ENCODE results near the gene CCT7.

CCT7 gene

GRCh38 chr2:73227086-73227485 lies 7.0 kb upstream of the CCT7 start:
- DNase-seq, result no peak

- DNase-seq, result no peak
These were observed 5.5 kb upstream of the CCT7 start for GRCh38 chr2:73228631-73229030.

GRCh38 chr2:73232403-73233153 lies 1.5 kb upstream of the CCT7 start:
- DNase-seq, result peak; percentile 33

GRCh38 chr2:73233154-73233931 lies 765 bp upstream of the CCT7 start, which contains the start of gene PRADC1:
TSS of gene PRADC1 (minus strand) at chr2:73233239. CDS start at chr2:73233160, 79 bp downstream.
- peak; percentile 96 for DNase-seq

GRCh38 chr2:73235315-73236028 lies 1.4 kb downstream of the CCT7 start:
- DNase-seq, result no peak

- DNase-seq, result no peak
These were observed 3.1 kb downstream of the CCT7 start for GRCh38 chr2:73237168-73237567.

- no peak for DNase-seq
These were observed 4.0 kb downstream of the CCT7 start for GRCh38 chr2:73238149-73238548.

- no peak for DNase-seq
These were observed 4.9 kb downstream of the CCT7 start for GRCh38 chr2:73238976-73239375.

- DNase-seq, result no peak
These were observed 5.7 kb downstream of the CCT7 start for GRCh38 chr2:73239776-73240175.

GRCh38 chr2:73243884-73244570 lies 9.9 kb downstream of the CCT7 start:
- no peak for DNase-seq

GRCh38 chr2:73244580-73244979 lies 10.5 kb downstream of the CCT7 start:
- no peak for DNase-seq

- no peak for DNase-seq
These were observed 12.7 kb downstream of the CCT7 start for GRCh38 chr2:73246850-73247249.

GRCh38 chr2:73249636-73250035 lies 15.5 kb downstream of the CCT7 start:
- no peak for DNase-seq

- no peak for DNase-seq
These were observed 17.1 kb downstream of the CCT7 start for GRCh38 chr2:73250872-73251846.

GRCh38 chr2:73252238-73253027 lies 18.3 kb downstream of the CCT7 start:
- DNase-seq, result no peak

GRCh38 chr2:73253400-73253799 lies 19.3 kb downstream of the CCT7 start:
- no peak for DNase-seq

GRCh38 chr2:73253901-73254300 lies 19.8 kb downstream of the CCT7 start:
- no peak for DNase-seq

- DNase-seq, result no peak
These were observed 20.4 kb downstream of the CCT7 start for GRCh38 chr2:73254343-73255006.

GRCh38 chr2:73255007-73255644 lies 21.0 kb downstream of the CCT7 start:
- DNase-seq, result no peak

All from stimulated activated CD4-positive, alpha-beta T cell treated with anti-CD3 and anti-CD28 coated beads, Interleukin-1b, Interleukin-23, amount 100 ng/mL, for 48 hours (primary cell).